Measurements from ENCODE around the gene SHFL.

Gene SHFL

DNA sequence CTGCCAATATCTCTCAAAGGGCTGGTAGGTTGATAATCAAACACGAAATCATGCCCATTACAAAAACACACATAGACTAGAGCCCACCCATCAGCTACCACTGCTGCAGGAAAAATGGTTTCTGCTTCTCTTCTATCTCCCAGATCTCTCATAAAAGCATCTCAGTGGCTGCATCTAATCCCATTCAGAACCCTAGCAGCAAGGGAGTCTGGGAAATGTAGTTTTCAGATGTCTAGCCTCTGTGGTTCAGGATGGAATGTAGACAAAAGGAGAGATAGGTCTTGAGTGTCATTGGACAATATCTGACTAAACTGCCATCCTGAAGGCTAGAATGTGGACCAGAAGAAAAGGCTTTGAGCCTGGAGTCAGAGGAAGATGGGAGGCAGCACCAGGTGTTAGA, 40.7 kb upstream of the SHFL start:
- peaks cover 6% of the 10 kb centered on the region for H3K27me3 ChIP-seq (ENCODE audit: control insufficient read depth, low read length)
- no peak overlapping the region for H3K4me2 ChIP-seq (ENCODE audit: low read length)
- H3K4me1 ChIP-seq (ENCODE audit: control insufficient read depth, low read length): no peaks in the 10 kb centered on the region
- no peaks in the 10 kb centered on the region for H3K9me2 ChIP-seq (replicated peaks; ENCODE audit: control insufficient read depth, low read length)
- no peaks in the 10 kb centered on the region for H3F3A ChIP-seq (ENCODE audit: control insufficient read depth, insufficient read depth)
- H3K36me3 ChIP-seq (ENCODE audit: control insufficient read depth, low read length): no peaks in the 10 kb centered on the region
- H3K9me3 ChIP-seq (ENCODE audit: control insufficient read depth, insufficient read depth, low read length): no peaks in the 10 kb centered on the region
- no peak overlapping the region for H3K27ac ChIP-seq (ENCODE audit: low read depth, low read length)
- no peaks in the 10 kb centered on the region for H4K20me1 ChIP-seq (ENCODE audit: control insufficient read depth, insufficient read depth, low read depth, low read length)
- H3K4me3 ChIP-seq (ENCODE audit: low read length): no peak overlapping the region
- TF ChIP-seq EZH2phosphoT487 (IDR thresholded peaks at IDR 0.05; ENCODE audit: borderline replicate concordance, low read length): no peak
- TF ChIP-seq, protein P1, sequence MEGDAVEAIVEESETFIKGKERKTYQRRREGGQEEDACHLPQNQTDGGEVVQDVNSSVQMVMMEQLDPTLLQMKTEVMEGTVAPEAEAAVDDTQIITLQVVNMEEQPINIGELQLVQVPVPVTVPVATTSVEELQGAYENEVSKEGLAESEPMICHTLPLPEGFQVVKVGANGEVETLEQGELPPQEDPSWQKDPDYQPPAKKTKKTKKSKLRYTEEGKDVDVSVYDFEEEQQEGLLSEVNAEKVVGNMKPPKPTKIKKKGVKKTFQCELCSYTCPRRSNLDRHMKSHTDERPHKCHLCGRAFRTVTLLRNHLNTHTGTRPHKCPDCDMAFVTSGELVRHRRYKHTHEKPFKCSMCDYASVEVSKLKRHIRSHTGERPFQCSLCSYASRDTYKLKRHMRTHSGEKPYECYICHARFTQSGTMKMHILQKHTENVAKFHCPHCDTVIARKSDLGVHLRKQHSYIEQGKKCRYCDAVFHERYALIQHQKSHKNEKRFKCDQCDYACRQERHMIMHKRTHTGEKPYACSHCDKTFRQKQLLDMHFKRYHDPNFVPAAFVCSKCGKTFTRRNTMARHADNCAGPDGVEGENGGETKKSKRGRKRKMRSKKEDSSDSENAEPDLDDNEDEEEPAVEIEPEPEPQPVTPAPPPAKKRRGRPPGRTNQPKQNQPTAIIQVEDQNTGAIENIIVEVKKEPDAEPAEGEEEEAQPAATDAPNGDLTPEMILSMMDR (IDR thresholded peaks at IDR 0.05; ENCODE audit: low read depth, low read length, poor library complexity, severe bottlenecking): no peak
- no peaks in the 10 kb centered on the region for H3K79me2 ChIP-seq (ENCODE audit: control insufficient read depth, low read length)

DNA sequence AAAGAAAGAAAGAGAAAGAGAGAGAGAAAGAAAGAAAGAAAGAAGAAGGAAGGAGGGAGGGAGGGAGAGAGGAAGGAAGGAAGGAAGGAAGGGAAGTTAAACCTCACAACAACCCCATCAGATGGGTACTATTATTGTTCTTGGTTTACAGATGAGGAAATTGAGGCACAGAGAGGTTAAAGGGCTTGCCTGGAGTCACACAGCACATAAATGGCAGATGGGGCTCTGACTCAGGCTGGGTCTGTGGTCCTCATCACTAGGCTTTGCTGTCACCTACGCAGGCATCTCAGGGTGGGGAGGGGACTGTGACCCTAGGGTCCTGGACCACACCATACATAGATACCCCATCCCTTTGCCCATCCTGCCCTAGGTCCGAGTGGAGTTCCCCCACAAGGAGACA, 36.5 kb upstream of the SHFL start:
- Histone ChIP-seq H3K9me3 (ENCODE audit: control insufficient read depth, insufficient read depth, low read length) (no peaks in the 10 kb centered on the region), H4K20me1 (ENCODE audit: control insufficient read depth, insufficient read depth, low read depth, low read length) (no peaks in the 10 kb centered on the region), H3K36me3 (ENCODE audit: control insufficient read depth, low read length) (no peaks in the 10 kb centered on the region), H3K79me2 (ENCODE audit: control insufficient read depth, low read length) (no peaks in the 10 kb centered on the region), H3K4me2 (ENCODE audit: low read length) (no peak overlapping the region), H3K4me3 (ENCODE audit: low read length) (no peak overlapping the region), H3F3A (ENCODE audit: control insufficient read depth, insufficient read depth) (no peaks in the 10 kb centered on the region), H3K9me2 (replicated peaks; ENCODE audit: control insufficient read depth, low read length) (no peaks in the 10 kb centered on the region), H3K27ac (ENCODE audit: low read depth, low read length) (no peak overlapping the region), H3K4me1 (ENCODE audit: control insufficient read depth, low read length) (no peaks in the 10 kb centered on the region), H3K27me3 (ENCODE audit: control insufficient read depth, low read length) (peaks cover 3% of the 10 kb centered on the region; the same call in 1 of the 2 replicates)
- no peak for TF ChIP-seq EZH2phosphoT487 (IDR thresholded peaks at IDR 0.05; ENCODE audit: borderline replicate concordance, low read length)
- TF ChIP-seq, protein P1 (IDR thresholded peaks at IDR 0.05; ENCODE audit: low read depth, low read length, poor library complexity, severe bottlenecking): no peak

DNA sequence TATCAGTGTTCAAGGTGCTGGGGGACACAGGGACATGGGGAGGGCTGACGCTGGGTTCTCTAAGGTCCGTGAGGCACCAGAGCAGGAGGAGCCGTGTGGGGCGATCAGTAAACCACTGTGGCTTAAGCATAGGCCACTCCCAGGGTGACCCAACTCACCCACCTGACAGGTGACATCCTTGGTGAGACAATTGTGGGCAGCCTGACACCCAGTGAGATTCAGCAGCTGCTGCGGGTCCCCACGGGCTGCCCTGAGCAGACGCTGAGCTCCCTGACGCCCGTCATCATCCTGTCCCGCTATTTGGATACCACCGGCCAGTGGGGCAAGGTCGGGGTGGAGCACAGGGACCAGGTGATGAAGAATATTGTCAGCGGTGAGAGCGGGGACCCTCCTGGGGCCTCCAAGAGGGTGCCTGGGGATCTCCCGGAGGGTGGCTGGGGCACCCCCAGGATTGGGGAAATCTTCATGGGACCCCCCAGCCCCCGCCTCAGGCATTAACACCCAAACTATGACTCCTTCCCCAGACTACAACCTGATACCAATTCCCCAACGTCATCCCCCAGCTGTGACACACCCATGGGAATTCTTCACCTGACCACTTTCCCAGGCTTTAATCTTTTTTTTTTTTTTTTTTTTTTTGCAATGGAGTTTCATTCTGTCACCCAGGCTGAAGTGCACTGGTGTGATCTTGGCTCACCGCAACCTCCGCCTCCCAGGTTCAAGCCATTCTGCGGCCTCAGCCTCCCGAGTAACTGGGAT, 33.3 kb upstream of the SHFL start:
- Histone ChIP-seq H3K27ac (ENCODE audit: low read depth, low read length) (no peak overlapping the region), H3K9me3 (ENCODE audit: control insufficient read depth, insufficient read depth, low read length) (no peaks in the 10 kb centered on the region), H3K4me1 (ENCODE audit: control insufficient read depth, low read length) (no peaks in the 10 kb centered on the region), H3K36me3 (ENCODE audit: control insufficient read depth, low read length) (no peaks in the 10 kb centered on the region), H4K20me1 (ENCODE audit: control insufficient read depth, insufficient read depth, low read depth, low read length) (no peaks in the 10 kb centered on the region), H3K27me3 (ENCODE audit: control insufficient read depth, low read length) (no peaks in the 10 kb centered on the region), H3K4me3 (ENCODE audit: low read length) (no peak overlapping the region), H3K9me2 (replicated peaks; ENCODE audit: control insufficient read depth, low read length) (no peaks in the 10 kb centered on the region), H3K79me2 (ENCODE audit: control insufficient read depth, low read length) (no peaks in the 10 kb centered on the region), H3F3A (ENCODE audit: control insufficient read depth, insufficient read depth) (no peaks in the 10 kb centered on the region), H3K4me2 (ENCODE audit: low read length) (no peak overlapping the region)
- TF ChIP-seq, protein P1 (IDR thresholded peaks at IDR 0.05; ENCODE audit: low read depth, low read length, poor library complexity, severe bottlenecking): no peak
- TF ChIP-seq EZH2phosphoT487 (IDR thresholded peaks at IDR 0.05; ENCODE audit: borderline replicate concordance, low read length): no peak

Measured in DOHH2 (cell line).